ENCODE measurements around the gene CCL4L2.
"Not testable (repeated sequence)": the region's sequence is repeated elsewhere in the genome, so short reads cannot be mapped to it uniquely, and the experiment has no call there.

The CCL4L2 gene

GRCh38 chr17:36195434-36196130 lies 15.3 kb upstream of the CCL4L2 start:
- no peak for FAIRE-seq

- no peak for FAIRE-seq
These were observed 14.8 kb upstream of the CCL4L2 start for GRCh38 chr17:36196131-36196486.

- FAIRE-seq, result no peak
These were observed 13.5 kb upstream of the CCL4L2 start for GRCh38 chr17:36197387-36197703.

GRCh38 chr17:36198831-36199465 lies 11.9 kb upstream of the CCL4L2 start:
- FAIRE-seq, result no peak

GRCh38 chr17:36201102-36201501 lies 9.8 kb upstream of the CCL4L2 start:
- not testable (repeated sequence) for FAIRE-seq

GRCh38 chr17:36201506-36201905 lies 9.4 kb upstream of the CCL4L2 start:
- not testable (repeated sequence) for FAIRE-seq

- FAIRE-seq, result no peak
These were observed 7.5 kb upstream of the CCL4L2 start for GRCh38 chr17:36203335-36203734.

- no peak for FAIRE-seq
These were observed 6.0 kb upstream of the CCL4L2 start for GRCh38 chr17:36204724-36205500.

GRCh38 chr17:36205637-36206485 lies 5.0 kb upstream of the CCL4L2 start:
- no peak for FAIRE-seq

- FAIRE-seq, result not testable (repeated sequence)
These were observed 4.4 kb upstream of the CCL4L2 start for GRCh38 chr17:36206486-36206821.

GRCh38 chr17:36207383-36207782 lies 3.5 kb upstream of the CCL4L2 start:
- FAIRE-seq, result not testable (repeated sequence)

GRCh38 chr17:36209575-36209974 lies 1.3 kb upstream of the CCL4L2 start:
- FAIRE-seq, result no peak

- FAIRE-seq, result not testable (repeated sequence)
These were observed 815 bp downstream of the CCL4L2 start for GRCh38 chr17:36211484-36212271.

GRCh38 chr17:36212272-36212605 lies 1.4 kb downstream of the CCL4L2 start:
- no peak for FAIRE-seq

- no peak for FAIRE-seq
These were observed 2.1 kb downstream of the CCL4L2 start for GRCh38 chr17:36212966-36213365.

- no peak for FAIRE-seq
These were observed 2.8 kb downstream of the CCL4L2 start for GRCh38 chr17:36213695-36214094.

GRCh38 chr17:36214918-36215317 lies 4.1 kb downstream of the CCL4L2 start:
- FAIRE-seq, result no peak

- not testable (repeated sequence) for FAIRE-seq
These were observed 4.8 kb downstream of the CCL4L2 start for GRCh38 chr17:36215406-36216308.

- not testable (repeated sequence) for FAIRE-seq
These were observed 8.7 kb downstream of the CCL4L2 start for GRCh38 chr17:36219556-36219955.

- FAIRE-seq, result not testable (repeated sequence)
These were observed 10.1 kb downstream of the CCL4L2 start for GRCh38 chr17:36220737-36221580.

Data from G401.6 (cell line).